DOHH2 (cell line): ENCODE measurements around the gene E2F4.

Experiments used
- H3F3A ChIP-seq: fragments of 200-600 bp; sonication (generic), shearing (Covaris generic); 2 replicates; pipeline ENCODE4 v1.6.0; 2016; ENCODE audit warnings: antibody characterized with exemption, mild to moderate bottlenecking; ENCODE audit not compliant: control insufficient read depth, insufficient read depth
- H3K27ac ChIP-seq: fragments of 200-600 bp; sonication (generic); 2 replicates; pipeline ENCODE4 v1.5.1; 2014; ENCODE audit warnings: low read depth, mild to moderate bottlenecking, low read length, moderate library complexity
- H3K27me3 ChIP-seq: fragments of 200-600 bp; sonication (generic); 2 replicates; pipeline ENCODE4 v1.6.1; 2014; ENCODE audit warnings: mild to moderate bottlenecking, low read length, mixed read lengths; ENCODE audit not compliant: control insufficient read depth
- H3K36me3 ChIP-seq: fragments of 200-600 bp; sonication (generic); 2 replicates; pipeline ENCODE4 v1.6.1; 2014; ENCODE audit warnings: mild to moderate bottlenecking, low read length, moderate library complexity, mixed read lengths; ENCODE audit not compliant: control insufficient read depth
- H3K4me1 ChIP-seq: fragments of 200-600 bp; sonication (generic); 2 replicates; pipeline ENCODE4 v1.6.1; 2014; ENCODE audit warnings: mild to moderate bottlenecking, low read length, mixed read lengths; ENCODE audit not compliant: control insufficient read depth
- H3K4me2 ChIP-seq: fragments of 200-600 bp; sonication (generic); 2 replicates; pipeline ENCODE4 v1.6.0; 2014; ENCODE audit warnings: mild to moderate bottlenecking, low read length, moderate library complexity
- H3K4me3 ChIP-seq: fragments of 200-600 bp; sonication (generic); 2 replicates; pipeline ENCODE4 v1.5.1; 2014; ENCODE audit warnings: mild to moderate bottlenecking, low read length, mixed read lengths
- H3K79me2 ChIP-seq: fragments of 200-600 bp; sonication (generic); 2 replicates; pipeline ENCODE4 v1.6.1; 2014; ENCODE audit warnings: mild to moderate bottlenecking, low read length, mixed read lengths; ENCODE audit not compliant: control insufficient read depth
- H3K9me2 ChIP-seq: fragments of 200-600 bp; sonication (generic); replicated peaks from 2 replicates; pipeline ENCODE4 v1.6.1; 2014; ENCODE audit warnings: mild to moderate bottlenecking, low read length, mixed read lengths; ENCODE audit not compliant: control insufficient read depth
- H3K9me3 ChIP-seq: fragments of 200-600 bp; sonication (generic); 2 replicates; pipeline ENCODE4 v1.6.1; 2014; ENCODE audit warnings: antibody characterized with exemption, low read length, mixed read lengths; ENCODE audit not compliant: control insufficient read depth, insufficient read depth
- H4K20me1 ChIP-seq: fragments of 200-600 bp; sonication (generic); 2 replicates; pipeline ENCODE4 v1.6.0; 2014; ENCODE audit warnings: low read depth, mild to moderate bottlenecking, antibody characterized with exemption, low read length, moderate library complexity; ENCODE audit not compliant: control insufficient read depth, insufficient read depth
- CTCF ChIP-seq: fragments of 200-600 bp; sonication (generic); IDR thresholded peaks from one replicate; pipeline ENCODE4 v1.5.1; 2014; ENCODE audit warnings: antibody characterized with exemption, mild to moderate bottlenecking, low read depth, low read length; ENCODE audit not compliant: poor library complexity, severe bottlenecking
- EZH2phosphoT487 ChIP-seq: fragments of 200-600 bp; sonication (generic); IDR thresholded peaks from 2 replicates; pipeline ENCODE4 v1.6.1; 2017; ENCODE audit warnings: borderline replicate concordance, mild to moderate bottlenecking, antibody characterized with exemption, low read length, moderate library complexity, mixed read lengths

The E2F4 gene

GRCh38 chr16:67169011-67169451 is 22.9 kb upstream of the E2F4 start:
- H3K27me3 ChIP-seq, result peaks cover 60% of the 10 kb centered on the region

GRCh38 chr16:67169642-67170167 is 22.2 kb upstream of the E2F4 start:
- H3K27ac ChIP-seq, result no peak overlapping the region
- no peaks in the 10 kb centered on the region for H3K9me2 ChIP-seq
- H3K4me3 ChIP-seq, result peak overlapping the region; percentile 32; the same call in 1 of the 2 replicates
- no peaks in the 10 kb centered on the region for H3K36me3 ChIP-seq
- H3K4me2 ChIP-seq, result peak overlapping the region; percentile 49
- H3K27me3 ChIP-seq, result peaks cover 61% of the 10 kb centered on the region
- TF ChIP-seq CTCF, result peak; percentile 82
- TF ChIP-seq EZH2phosphoT487, result peak; percentile 95; the same call in 1 of the 2 replicates
- peaks cover 24% of the 10 kb centered on the region for H3K4me1 ChIP-seq
- H3K79me2 ChIP-seq, result no peaks in the 10 kb centered on the region
- no peaks in the 10 kb centered on the region for H3F3A ChIP-seq
- H3K9me3 ChIP-seq, result no peaks in the 10 kb centered on the region
- H4K20me1 ChIP-seq, result no peaks in the 10 kb centered on the region

More at GRCh38 chr16:67169011-67169451, 22.9 kb upstream of the E2F4 start:
- Histone ChIP-seq H3K9me3 (no peaks in the 10 kb centered on the region), H3K79me2 (no peaks in the 10 kb centered on the region), H3K9me2 (no peaks in the 10 kb centered on the region), H4K20me1 (no peaks in the 10 kb centered on the region), H3K27ac (no peak overlapping the region), H3K4me1 (peaks cover 20% of the 10 kb centered on the region), H3F3A (no peaks in the 10 kb centered on the region), H3K4me2 (no peak overlapping the region), H3K4me3 (no peak overlapping the region), H3K36me3 (no peaks in the 10 kb centered on the region)
- no peak for TF ChIP-seq EZH2phosphoT487
- no peak for TF ChIP-seq CTCF

- H3F3A ChIP-seq, result no peaks in the 10 kb centered on the region; the same call in 1 of the 2 replicates
- no peak within 1 kb of the TSS for H3K27ac ChIP-seq
- H3K9me3 ChIP-seq, result no peaks in the 10 kb centered on the region
- H3K36me3 ChIP-seq, result no peaks in the 10 kb centered on the region
- H3K79me2 ChIP-seq, result no peaks in the 10 kb centered on the region
- no peaks in the 10 kb centered on the region for H4K20me1 ChIP-seq
- H3K4me2 ChIP-seq, result peak within 1 kb of the TSS; percentile 49
- peak within 1 kb of the TSS; percentile 32 for H3K4me3 ChIP-seq
- peaks cover 61% of the 10 kb centered on the region for H3K27me3 ChIP-seq
- no peaks in the 10 kb centered on the region for H3K9me2 ChIP-seq
- H3K4me1 ChIP-seq, result peaks cover 24% of the 10 kb centered on the region
- peak; percentile 70; the same call in 1 of the 2 replicates for TF ChIP-seq EZH2phosphoT487
- no peak for TF ChIP-seq CTCF
Measured at GRCh38 chr16:67170168-67170948, 21.6 kb upstream of the E2F4 start, which contains the start of gene NOL3. TSS of gene NOL3 (plus strand) at chr16:67170538.
